22Rv1 (cell line): ENCODE results near the gene SOX1.

Experiments
- ZFX ChIP-seq: fragments of 450-650 bp; IDR thresholded peaks from 2 replicates; pipeline ENCODE4 v1.6.1; 2017; ENCODE audit warnings: antibody characterized with exemption, borderline replicate concordance
- TF ChIP-seq, protein P1 (sequence below): fragments of 450-650 bp; IDR thresholded peaks from 2 replicates; pipeline ENCODE4 v1.5.1; 2017; ENCODE audit warnings: mild to moderate bottlenecking

DNA sequence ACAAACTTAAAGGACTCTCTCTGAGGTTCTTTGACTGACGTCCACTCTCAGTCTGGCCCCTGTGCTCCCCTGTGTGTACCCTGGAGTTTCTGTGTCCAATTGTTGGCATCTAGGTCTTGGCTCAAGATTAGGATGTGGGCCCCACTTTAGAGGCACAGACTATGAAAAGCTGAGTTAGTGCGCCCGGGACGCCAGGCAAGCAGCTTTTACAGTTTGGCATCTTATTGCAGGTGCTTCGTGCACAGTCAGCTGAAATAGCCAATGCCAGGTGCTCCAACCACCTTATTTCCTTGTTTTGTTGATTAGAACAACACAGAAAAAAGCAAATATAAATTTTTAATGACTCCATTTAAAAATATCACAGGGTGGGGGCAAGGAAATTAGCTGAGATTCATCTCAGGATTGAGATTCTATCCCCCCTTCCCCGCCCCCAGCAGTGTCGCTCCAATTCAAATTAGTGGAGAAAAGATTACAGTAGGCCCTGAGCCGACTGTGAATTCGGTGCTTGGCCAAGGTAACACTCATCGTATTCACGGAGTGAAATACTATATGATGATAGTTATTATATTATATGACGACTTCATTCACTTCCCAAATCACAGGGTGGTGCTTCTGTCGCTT is 4.3 kb downstream of the SOX1 start:
- TF ChIP-seq, protein P1, sequence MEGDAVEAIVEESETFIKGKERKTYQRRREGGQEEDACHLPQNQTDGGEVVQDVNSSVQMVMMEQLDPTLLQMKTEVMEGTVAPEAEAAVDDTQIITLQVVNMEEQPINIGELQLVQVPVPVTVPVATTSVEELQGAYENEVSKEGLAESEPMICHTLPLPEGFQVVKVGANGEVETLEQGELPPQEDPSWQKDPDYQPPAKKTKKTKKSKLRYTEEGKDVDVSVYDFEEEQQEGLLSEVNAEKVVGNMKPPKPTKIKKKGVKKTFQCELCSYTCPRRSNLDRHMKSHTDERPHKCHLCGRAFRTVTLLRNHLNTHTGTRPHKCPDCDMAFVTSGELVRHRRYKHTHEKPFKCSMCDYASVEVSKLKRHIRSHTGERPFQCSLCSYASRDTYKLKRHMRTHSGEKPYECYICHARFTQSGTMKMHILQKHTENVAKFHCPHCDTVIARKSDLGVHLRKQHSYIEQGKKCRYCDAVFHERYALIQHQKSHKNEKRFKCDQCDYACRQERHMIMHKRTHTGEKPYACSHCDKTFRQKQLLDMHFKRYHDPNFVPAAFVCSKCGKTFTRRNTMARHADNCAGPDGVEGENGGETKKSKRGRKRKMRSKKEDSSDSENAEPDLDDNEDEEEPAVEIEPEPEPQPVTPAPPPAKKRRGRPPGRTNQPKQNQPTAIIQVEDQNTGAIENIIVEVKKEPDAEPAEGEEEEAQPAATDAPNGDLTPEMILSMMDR: no peak
- no peak for TF ChIP-seq ZFX
